Activated B cell treated with CpG ODN at 0.5 μM for 24 hours (primary cell): ENCODE measurements around the gene DIP2C. TPM values are rescaled to one million over a fixed set of nuclear protein-coding genes. Genes with fewer than 3 reads are reported as not detected.

Source experiments
- ATAC-seq: fragments of 200-7000 bp; cut with Tn5 transposase; one replicate; pipeline ENCODE4 v1.10.0; 2021; ENCODE audit warnings: low read depth, mild to moderate bottlenecking, moderate library complexity
- CTCF ChIA-PET: fragments of 350-600 bp; sonication (Branson Sonifier 250); formaldehyde crosslinking; loops from one replicate; lab custom pipeline; 2021; ENCODE audit warnings: antibody characterized with exemption; lab: Charles Lee
- POLR2A ChIA-PET: fragments of 350-600 bp; sonication (Branson Sonifier 250); formaldehyde crosslinking; loops from one replicate; lab custom pipeline; 2021; ENCODE audit warnings: antibody characterized with exemption; lab: Charles Lee
- DNase-seq: peaks from one replicate; pipeline ENCODE4 v3.0.0; 2022
- H3K27ac Mint-ChIP-seq: one replicate; pipeline ENCODE4 v1.8.0; 2020; ENCODE audit warnings: mixed read lengths
- H3K27me3 Mint-ChIP-seq: one replicate; pipeline ENCODE4 v1.8.0; 2021; ENCODE audit warnings: mixed read lengths
- H3K36me3 Mint-ChIP-seq: one replicate; pipeline ENCODE4 v1.8.0; 2021; ENCODE audit warnings: low read depth, mixed read lengths
- H3K4me1 Mint-ChIP-seq: one replicate; pipeline ENCODE4 v1.8.0; 2021; ENCODE audit warnings: mixed read lengths
- H3K4me3 Mint-ChIP-seq: one replicate; pipeline ENCODE4 v1.8.0; 2020; ENCODE audit warnings: mild to moderate bottlenecking, mixed read lengths
- H3K9me3 Mint-ChIP-seq: one replicate; pipeline ENCODE4 v1.8.0; 2020; ENCODE audit warnings: mixed read lengths
- intact Hi-C: fragments of 100-400 bp; cut with micrococcal nuclease; formaldehyde crosslinking; loops from one replicate; pipeline ENCODE4 v1.15.1; 2024
- total RNA-seq: library from RNA; stranded (reverse); gene quantifications from 2 replicates; pipeline ENCODE4 v1.2.3, GENCODE V29; 2022
- TF ChIP-seq, protein P1 (sequence below): fragments of 200-600 bp; IDR thresholded peaks from one replicate; pipeline ENCODE4 v1.8.0; 2022; ENCODE audit warnings: antibody characterized with exemption, mild to moderate bottlenecking

The DIP2C gene
- total RNA-seq, 1 donor from 2014 or later, result 0.49 TPM

- DNase-seq (no peak), ATAC-seq (no peak)
- TF ChIP-seq, protein P1, sequence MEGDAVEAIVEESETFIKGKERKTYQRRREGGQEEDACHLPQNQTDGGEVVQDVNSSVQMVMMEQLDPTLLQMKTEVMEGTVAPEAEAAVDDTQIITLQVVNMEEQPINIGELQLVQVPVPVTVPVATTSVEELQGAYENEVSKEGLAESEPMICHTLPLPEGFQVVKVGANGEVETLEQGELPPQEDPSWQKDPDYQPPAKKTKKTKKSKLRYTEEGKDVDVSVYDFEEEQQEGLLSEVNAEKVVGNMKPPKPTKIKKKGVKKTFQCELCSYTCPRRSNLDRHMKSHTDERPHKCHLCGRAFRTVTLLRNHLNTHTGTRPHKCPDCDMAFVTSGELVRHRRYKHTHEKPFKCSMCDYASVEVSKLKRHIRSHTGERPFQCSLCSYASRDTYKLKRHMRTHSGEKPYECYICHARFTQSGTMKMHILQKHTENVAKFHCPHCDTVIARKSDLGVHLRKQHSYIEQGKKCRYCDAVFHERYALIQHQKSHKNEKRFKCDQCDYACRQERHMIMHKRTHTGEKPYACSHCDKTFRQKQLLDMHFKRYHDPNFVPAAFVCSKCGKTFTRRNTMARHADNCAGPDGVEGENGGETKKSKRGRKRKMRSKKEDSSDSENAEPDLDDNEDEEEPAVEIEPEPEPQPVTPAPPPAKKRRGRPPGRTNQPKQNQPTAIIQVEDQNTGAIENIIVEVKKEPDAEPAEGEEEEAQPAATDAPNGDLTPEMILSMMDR, result no peak
- intact Hi-C loops, result no loop called here
- ChIA-PET POLR2A (no interaction called here), CTCF (no interaction called here)
- Mint-ChIP-seq H3K9me3 (no peaks in the 10 kb centered on the region), H3K27me3 (peaks cover 13% of the 10 kb centered on the region), H3K4me1 (no peaks in the 10 kb centered on the region), H3K27ac (no peak overlapping the region), H3K4me3 (no peak overlapping the region), H3K36me3 (no peaks in the 10 kb centered on the region)
These were observed 80.2 kb downstream of the DIP2C start for GRCh38 chr10:609262-609658.

- POLR2A ChIA-PET, result no interaction called here
- Mint-ChIP-seq H3K4me1 (no peaks in the 10 kb centered on the region), H3K4me3 (no peak overlapping the region), H3K36me3 (no peaks in the 10 kb centered on the region), H3K9me3 (no peaks in the 10 kb centered on the region), H3K27ac (peak overlapping the region; percentile 57), H3K27me3 (peaks cover 13% of the 10 kb centered on the region)
- TF ChIP-seq, protein P1, result no peak
- intact Hi-C loops, result no loop called here
- ATAC-seq (no peak), DNase-seq (no peak)
- CTCF ChIA-PET, result no interaction called here
These were observed 80.9 kb downstream of the DIP2C start for GRCh38 chr10:608331-609261.

DNA sequence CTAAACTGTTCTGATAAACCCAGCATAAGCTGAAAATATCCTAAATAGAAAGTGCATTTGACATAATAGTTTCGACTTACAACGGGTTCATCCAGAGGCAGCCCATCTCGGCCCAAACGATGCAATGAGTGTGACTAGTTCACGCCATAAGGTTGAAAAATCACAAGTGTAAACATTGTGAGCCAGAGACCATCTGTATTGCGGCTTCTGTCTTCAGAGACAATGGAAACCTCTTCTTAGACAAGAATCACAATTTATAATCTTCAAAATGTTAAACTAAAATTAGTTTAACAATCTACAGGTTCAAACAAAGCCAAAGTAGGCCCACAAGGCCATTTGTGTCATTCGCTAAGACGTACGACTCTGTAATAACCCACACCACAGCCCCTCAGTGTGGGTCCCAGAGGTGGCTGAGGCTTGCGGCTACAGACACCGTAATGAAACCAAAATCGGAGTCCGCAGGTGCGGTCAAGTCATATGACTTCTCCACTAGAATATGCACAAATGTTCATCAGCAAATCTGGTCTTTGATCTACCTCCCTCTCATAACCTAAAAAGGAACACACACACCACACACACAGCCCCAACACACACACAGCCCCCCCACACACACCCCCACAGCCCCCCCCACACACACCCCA, 81.8 kb downstream of the DIP2C start:
- no peaks in the 10 kb centered on the region for H3K9me3 Mint-ChIP-seq
- ChIA-PET CTCF (no interaction called here), POLR2A (no interaction called here)
- ATAC-seq (no peak), DNase-seq (no peak)
- intact Hi-C loops, result no loop called here
- H3K4me3 Mint-ChIP-seq, result no peak overlapping the region
- no peaks in the 10 kb centered on the region for H3K36me3 Mint-ChIP-seq
- TF ChIP-seq, protein P1, result no peak
- H3K4me1 Mint-ChIP-seq, result no peaks in the 10 kb centered on the region
- peaks cover 15% of the 10 kb centered on the region for H3K27me3 Mint-ChIP-seq
- H3K27ac Mint-ChIP-seq, result no peak overlapping the region

DNA sequence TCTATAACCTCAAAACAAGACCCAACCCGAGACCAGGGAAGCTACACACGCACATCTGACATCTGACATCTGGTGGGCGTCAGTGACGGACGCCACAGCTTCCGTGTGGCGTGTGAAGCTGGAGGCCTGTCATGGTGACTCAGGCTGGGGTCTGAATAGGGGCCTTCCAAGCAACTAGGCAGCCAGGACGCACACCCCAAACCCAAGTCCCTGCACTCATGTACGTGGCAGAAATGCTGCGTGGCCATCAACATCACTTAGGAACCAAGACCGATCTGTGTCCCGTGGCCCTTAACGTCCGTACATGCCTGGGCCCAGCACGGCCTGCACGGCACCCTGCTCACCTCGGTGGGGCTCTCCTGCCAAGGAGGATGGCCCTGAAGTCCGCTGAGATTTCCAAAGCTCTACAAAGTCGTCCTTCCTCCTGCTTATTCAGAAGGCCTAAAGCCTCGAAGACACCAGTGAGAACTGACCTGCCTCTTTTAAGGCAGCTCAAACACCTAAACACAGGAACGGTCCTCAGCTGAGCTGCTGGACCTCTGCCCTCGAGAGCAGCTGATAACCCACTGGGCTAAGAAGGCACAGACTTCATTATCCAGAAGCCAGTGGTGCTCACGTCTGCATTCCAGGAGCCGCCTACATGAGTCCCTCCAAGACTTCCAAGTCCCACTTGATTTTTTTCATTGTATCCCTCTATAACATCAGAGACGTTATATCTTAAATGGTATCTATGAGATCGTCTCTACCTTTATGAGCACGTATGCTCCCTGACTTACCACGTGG, 82.5 kb downstream of the DIP2C start:
- Mint-ChIP-seq H3K9me3 (no peaks in the 10 kb centered on the region), H3K27me3 (peaks cover 16% of the 10 kb centered on the region), H3K4me1 (no peaks in the 10 kb centered on the region), H3K36me3 (no peaks in the 10 kb centered on the region), H3K27ac (no peak overlapping the region), H3K4me3 (no peak overlapping the region)
- ChIA-PET POLR2A (no interaction called here), CTCF (no interaction called here)
- ATAC-seq (no peak), DNase-seq (no peak)
- intact Hi-C loops, result no loop called here
- TF ChIP-seq, protein P1, result no peak
